Measurements from ENCODE around the gene TUBA4B.
A peak's percentile ranks its signal among the peaks of the same experiment; 100 is the strongest.

Gene TUBA4B

DNA sequence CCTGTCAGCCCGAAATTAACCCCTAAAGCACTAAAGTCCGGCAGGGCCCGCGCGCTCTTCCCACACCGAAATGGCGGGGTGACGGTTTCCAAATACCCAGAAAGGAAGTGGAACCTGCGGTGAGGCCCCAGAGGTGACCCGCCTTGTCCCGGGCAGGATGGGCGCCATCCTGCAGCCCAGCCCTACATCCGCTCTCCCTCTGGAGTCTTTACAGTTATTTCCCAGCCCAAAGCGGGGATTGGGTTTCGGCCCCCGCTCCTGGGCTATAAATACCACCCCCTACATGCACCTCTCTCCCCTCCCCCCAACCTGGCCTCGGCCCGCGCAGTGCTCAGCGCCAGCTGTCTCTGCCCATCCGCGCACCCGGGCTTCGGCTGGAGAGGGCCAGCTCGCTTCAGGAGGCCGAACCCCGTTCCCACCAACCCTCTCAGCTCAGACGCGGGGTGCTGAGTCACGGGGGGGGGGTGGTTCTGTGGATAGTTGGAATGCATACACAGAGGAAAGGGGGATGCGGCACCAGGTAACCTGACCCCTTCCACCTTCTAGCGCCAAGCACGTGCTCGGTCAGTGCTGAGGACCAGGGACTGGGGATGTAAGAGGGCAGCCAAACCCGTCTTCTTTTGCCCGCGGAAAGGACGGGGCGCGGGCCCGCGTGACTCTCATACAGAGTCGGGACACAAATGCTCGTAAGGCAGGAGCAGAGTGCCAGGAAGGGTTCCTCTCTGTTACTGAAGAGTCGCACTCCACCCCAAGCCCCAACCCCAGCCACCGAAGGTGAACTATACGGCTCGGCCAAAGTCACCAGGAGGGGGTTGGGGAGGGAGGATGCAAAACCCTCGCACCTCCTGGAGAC, at the start of gene TUBA4B:
Gene TUBA4B (plus strand): TSS at position 344 of the 853 bp plus-strand sequence. CDS start 165 bp downstream, at position 509.
- DNase-seq = peak; percentile 51

DNA sequence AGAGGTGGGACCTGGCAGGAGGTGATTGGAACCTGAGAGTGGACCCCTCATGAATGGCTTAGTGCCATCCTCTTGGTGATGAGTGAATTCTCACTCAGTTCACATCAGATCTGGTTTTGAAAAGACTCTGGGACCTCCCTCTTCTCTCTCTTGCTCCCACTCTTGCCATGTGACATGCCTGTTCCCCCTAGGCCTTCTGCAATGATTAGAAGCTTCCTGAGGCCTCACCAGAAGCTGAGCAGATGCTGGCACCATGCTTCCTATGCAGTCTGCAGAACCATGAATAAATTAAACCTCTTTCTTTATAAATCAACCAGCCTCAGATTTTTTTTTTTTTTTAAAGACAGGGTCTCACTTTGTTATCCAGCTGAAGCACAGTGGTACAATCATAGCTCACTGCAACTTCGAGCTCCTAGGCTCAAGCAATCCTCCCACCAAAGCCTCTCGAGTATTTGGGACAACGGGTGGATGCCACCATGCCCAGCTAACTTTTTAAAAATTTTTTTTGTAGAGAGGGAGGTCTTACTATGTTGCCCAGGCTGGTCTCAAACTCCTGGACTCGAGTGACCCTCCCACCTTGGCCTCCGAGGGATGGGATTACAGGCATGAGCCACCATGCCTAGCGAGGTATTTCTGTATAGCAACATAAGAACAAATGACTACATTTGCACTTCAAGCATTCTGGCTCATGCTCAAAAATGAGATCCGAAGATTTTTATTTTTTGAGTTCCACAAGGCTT, 48.4 kb upstream of the TUBA4B start:
- DNase-seq = no peak

DNA sequence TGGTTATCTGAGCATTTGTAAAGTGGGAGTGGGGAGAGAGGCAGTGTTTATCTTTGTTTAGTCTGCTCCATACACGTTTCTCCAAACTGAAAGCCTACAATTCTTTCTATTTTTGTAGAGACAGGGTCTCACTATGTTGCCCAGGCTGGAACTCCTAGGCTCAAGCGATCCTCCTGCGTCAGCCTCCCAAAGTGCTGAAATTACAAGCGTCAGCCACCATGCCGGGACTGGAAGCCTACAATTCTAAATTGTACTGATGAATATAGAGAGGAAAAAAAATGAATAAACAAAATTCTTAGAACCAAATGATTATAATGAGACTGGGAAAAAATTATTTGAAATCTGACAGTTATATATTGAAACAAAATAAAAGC, 47.9 kb upstream of the TUBA4B start:
- DNase-seq = no peak

DNA sequence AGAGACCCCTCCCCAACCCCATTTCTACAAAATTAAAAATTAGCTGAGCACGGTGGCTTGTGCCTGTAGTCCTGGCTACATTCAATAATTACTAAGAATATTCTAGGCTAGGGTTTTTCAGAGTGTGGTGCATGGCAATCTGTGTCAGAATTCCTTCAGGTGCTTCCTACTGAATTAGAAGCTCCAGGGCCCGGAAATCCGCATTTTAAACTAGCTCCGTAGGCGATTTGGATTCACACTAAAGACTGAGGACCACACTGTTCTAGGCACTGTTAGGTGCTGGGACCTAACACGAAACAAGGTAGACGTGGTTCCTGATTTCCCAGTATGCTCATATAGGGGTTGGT, 47.1 kb upstream of the TUBA4B start:
- no peak for DNase-seq

DNA sequence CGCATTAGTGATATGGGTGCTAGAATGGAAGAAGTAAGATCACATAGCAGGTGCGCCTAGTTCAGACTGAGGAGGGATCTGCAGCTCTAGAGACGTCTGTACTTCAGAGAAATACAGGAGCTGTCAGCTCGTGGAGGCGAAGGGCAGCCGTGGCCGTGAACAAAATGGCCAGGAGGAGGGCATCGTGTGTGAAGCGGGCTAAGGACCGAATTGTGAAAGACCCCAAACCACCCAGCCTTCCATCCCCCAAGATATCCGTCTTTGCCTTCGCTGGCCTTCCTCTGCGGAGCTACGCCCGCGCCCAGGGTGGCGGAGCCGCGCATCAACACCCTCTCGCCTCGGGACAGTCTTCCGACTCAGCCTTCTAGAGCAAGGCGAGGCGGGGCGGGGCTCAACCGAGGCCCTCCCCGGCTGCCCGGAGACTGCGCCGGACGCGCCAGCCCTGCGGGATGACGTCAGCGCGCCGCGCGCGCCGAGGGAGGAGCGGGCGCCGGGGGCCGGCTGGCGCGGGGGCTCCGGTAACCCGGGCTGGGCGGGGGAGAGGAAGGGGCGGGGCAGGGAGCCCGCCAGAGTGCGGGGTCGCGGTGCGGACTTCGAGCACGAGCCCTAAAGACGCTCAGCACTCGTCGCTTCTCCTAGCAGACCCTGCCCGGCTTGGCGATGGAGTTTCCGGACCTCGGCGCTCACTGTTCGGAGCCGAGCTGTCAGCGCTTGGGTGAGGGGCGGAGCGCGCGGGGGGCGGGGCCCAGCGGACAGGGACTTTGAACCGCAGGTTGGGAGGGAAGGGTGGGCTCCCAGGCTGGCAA, 46.5 kb upstream of the TUBA4B start, which contains the start of gene ZFAND2B:
Gene ZFAND2B (plus strand): TSS at position 455 of the 806 bp plus-strand sequence. CDS start 206 bp downstream, at position 661.
- peak; percentile 95 for DNase-seq

- no peak for DNase-seq
Observed at GRCh38 chr2:219207134-219207883, 45.7 kb upstream of the TUBA4B start.

GRCh38 chr2:219207884-219208740, 44.9 kb upstream of the TUBA4B start:
- DNase-seq = no peak

- DNase-seq = no peak
Observed at GRCh38 chr2:219209236-219210195, 43.5 kb upstream of the TUBA4B start.

GRCh38 chr2:219210196-219210885, 42.7 kb upstream of the TUBA4B start:
- DNase-seq = no peak

DNA sequence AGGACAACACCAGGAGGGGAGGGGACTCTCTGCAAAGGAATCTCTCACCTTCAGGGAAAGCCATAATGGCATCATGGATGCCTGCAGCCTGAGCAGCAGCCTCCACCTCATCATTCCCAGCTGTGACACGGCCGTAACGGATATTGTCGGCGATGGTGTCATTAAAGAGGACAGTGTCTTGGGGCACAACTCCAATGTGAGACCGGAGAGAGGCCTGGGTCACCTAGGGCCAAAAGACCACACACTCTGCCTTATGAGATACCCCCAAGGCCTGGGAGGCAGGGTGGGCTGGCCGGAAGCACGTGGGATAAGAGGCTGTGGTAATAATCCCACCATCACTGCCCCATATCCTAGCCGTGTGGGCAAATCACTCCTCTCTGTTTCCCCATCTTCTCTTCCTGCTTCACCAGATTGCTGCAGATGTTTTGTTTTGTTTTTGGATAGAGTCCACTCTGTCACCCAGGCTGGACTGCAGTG, 42.1 kb upstream of the TUBA4B start:
- no peak for DNase-seq

GRCh38 chr2:219213026-219213415, 40.0 kb upstream of the TUBA4B start:
- no peak for DNase-seq

- DNase-seq = no peak
Observed at GRCh38 chr2:219213486-219214071, 39.5 kb upstream of the TUBA4B start.

DNA sequence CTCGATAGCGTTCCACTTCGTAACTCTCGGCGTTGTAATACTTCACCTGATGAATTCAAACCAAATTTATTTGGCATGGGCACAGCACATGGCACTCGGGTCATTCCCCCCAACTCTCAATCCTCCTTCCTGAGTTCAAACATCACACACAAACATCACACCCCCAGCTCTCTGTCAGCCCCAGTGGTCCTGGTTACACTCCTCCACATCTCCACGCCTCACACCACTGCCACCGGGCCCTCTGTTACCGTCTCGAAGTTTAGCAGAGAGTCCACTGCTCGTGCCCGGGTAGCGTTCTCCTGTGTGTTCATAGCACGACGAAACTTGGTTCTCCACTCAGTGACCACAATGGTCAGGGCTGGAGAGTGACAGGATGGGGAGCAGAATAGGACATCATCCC, 38.9 kb upstream of the TUBA4B start:
- DNase-seq = no peak

DNA sequence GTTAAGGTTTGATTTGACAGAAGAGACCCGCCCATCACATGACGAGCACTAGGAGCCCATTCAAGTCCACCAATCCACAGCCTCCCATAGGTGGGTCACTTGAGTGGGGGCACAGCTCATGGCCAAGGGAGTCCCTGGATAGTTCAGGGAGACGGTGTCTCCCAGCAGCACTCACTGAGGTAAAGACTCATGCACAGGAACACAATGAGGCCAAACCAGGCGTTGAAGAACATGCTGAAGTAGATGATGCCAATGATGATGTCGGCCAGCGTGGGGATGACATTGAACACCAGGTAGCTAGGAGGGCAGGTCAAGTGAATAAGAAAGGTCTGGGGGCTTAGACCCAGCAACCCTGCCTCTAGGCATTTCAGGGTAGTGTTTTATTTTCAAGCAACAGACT, 38.3 kb upstream of the TUBA4B start:
- DNase-seq = no peak

- DNase-seq = no peak
Observed at GRCh38 chr2:219215871-219216534, 37.0 kb upstream of the TUBA4B start.

- no peak for DNase-seq
Observed at GRCh38 chr2:219216535-219216915, 36.5 kb upstream of the TUBA4B start.

GRCh38 chr2:219218217-219218731, 34.8 kb upstream of the TUBA4B start:
- peak; percentile 19 for DNase-seq
